Mesenchymal stem cell (in vitro differentiated cells and primary cell): ENCODE data around the gene SPNS2.
"Not testable (repeated sequence)": the region's sequence is repeated elsewhere in the genome, so short reads cannot be mapped to it uniquely, and the experiment has no call there.

ENCODE experiments used
- DNase-seq: peaks from one replicate; pipeline ENCODE4 v3.0.0-alpha.2; 2013
- H2AFZ ChIP-seq: one replicate; pipeline ENCODE4 v1.6.1; 2013; ENCODE audit warnings: low read depth, mild to moderate bottlenecking, control low read depth, inconsistent platforms, low read length, moderate library complexity
- H2AK5ac ChIP-seq: 2 replicates; pipeline ENCODE4 v1.6.1; 2013; ENCODE audit warnings: low read length, moderate library complexity, mild to moderate bottlenecking, inconsistent platforms; ENCODE audit not compliant: severe bottlenecking
- H2BK120ac ChIP-seq: one replicate; pipeline ENCODE4 v1.6.1; 2013; ENCODE audit warnings: low read depth, mild to moderate bottlenecking, inconsistent platforms, low read length, moderate library complexity
- H2BK12ac ChIP-seq, 2 experiments: one replicate each; pipeline ENCODE4 v1.6.1; 2013; ENCODE audit warnings: inconsistent platforms in 2 of 2, low read length in 2 of 2, mild to moderate bottlenecking in 2 of 2, moderate library complexity in 2 of 2, control low read depth in 1 of 2
- H2BK15ac ChIP-seq: one replicate; pipeline ENCODE4 v1.6.1; 2013; ENCODE audit warnings: mild to moderate bottlenecking, low read depth, inconsistent platforms; ENCODE audit not compliant: poor library complexity, severe bottlenecking
- H2BK5ac ChIP-seq: 2 replicates; pipeline ENCODE4 v1.6.1; 2013; ENCODE audit warnings: low read depth, mild to moderate bottlenecking, low read length, control low read depth, inconsistent platforms; ENCODE audit not compliant: poor library complexity, severe bottlenecking
- H3K14ac ChIP-seq, 2 experiments: one replicate each; pipeline ENCODE4 v1.6.1; 2013; ENCODE audit warnings: inconsistent platforms in 2 of 2, low read length in 2 of 2, control low read depth in 1 of 2, mild to moderate bottlenecking in 1 of 2, moderate library complexity in 1 of 2
- H3K18ac ChIP-seq, 2 experiments: one replicate each; pipeline ENCODE4 v1.6.1; 2013; ENCODE audit warnings: inconsistent platforms in 2 of 2, low read length in 2 of 2, control low read depth in 1 of 2, low read depth in 1 of 2, mild to moderate bottlenecking in 1 of 2
- H3K23ac ChIP-seq, 2 experiments: one replicate each; pipeline ENCODE4 v1.6.1; 2013; ENCODE audit warnings: inconsistent platforms in 2 of 2, low read length in 2 of 2, mild to moderate bottlenecking in 2 of 2, moderate library complexity in 2 of 2, control low read depth in 1 of 2
- H3K27ac ChIP-seq: 2 replicates; pipeline ENCODE4 v1.5.1; 2013; ENCODE audit warnings: mild to moderate bottlenecking, moderate library complexity, low read length, control low read depth, inconsistent platforms; ENCODE audit not compliant: poor library complexity, severe bottlenecking
- H3K27me3 ChIP-seq, 2 experiments: 2 replicates each; pipeline versions ENCODE4 v1.6.1 to v1.7.0; 2013; ENCODE audit warnings: low read length in 2 of 2, mild to moderate bottlenecking in 2 of 2, moderate library complexity in 2 of 2, control low read depth in 1 of 2, inconsistent platforms in 1 of 2; ENCODE audit not compliant: control insufficient read depth in 1 of 2, insufficient read depth in 1 of 2
- H3K36me3 ChIP-seq, 2 experiments: 2 replicates each; pipeline versions ENCODE4 v1.6.1 to v1.7.0; 2013; ENCODE audit warnings: low read length in 2 of 2, control low read depth in 1 of 2, inconsistent platforms in 1 of 2, low read depth in 1 of 2, mild to moderate bottlenecking in 1 of 2; ENCODE audit not compliant: insufficient read depth in 2 of 2, control insufficient read depth in 1 of 2
- H3K4ac ChIP-seq, 2 experiments: one replicate each; pipeline ENCODE4 v1.6.1; 2013; ENCODE audit warnings: inconsistent platforms in 2 of 2, low read length in 2 of 2, mild to moderate bottlenecking in 2 of 2, moderate library complexity in 2 of 2, control low read depth in 1 of 2, low read depth in 1 of 2
- H3K4me1 ChIP-seq: 2 replicates; pipeline ENCODE4 v1.6.1; 2013; ENCODE audit warnings: low read depth, low read length, control low read depth; ENCODE audit not compliant: control insufficient read depth, insufficient read depth
- H3K4me2 ChIP-seq: 2 replicates; pipeline ENCODE4 v1.6.1; 2013; ENCODE audit warnings: low read length, mild to moderate bottlenecking, inconsistent platforms; ENCODE audit not compliant: poor library complexity, severe bottlenecking
- H3K4me3 ChIP-seq, 2 experiments: 2 replicates each; pipeline versions ENCODE4 v1.5.1 to v1.7.0; 2013; ENCODE audit warnings: low read length in 2 of 2, mild to moderate bottlenecking in 2 of 2, control low read depth in 1 of 2, low read depth in 1 of 2; ENCODE audit not compliant: insufficient read depth in 1 of 2
- H3K79me1 ChIP-seq: replicated peaks from 2 replicates; pipeline ENCODE4 v1.6.1; 2013; ENCODE audit warnings: mild to moderate bottlenecking, control low read depth, low read length, inconsistent platforms; ENCODE audit not compliant: poor library complexity, severe bottlenecking
- H3K9ac ChIP-seq: 2 replicates; pipeline ENCODE4 v1.7.0; 2013; ENCODE audit warnings: mild to moderate bottlenecking, low read length, moderate library complexity
- H3K9me3 ChIP-seq: 2 replicates; pipeline ENCODE4 v1.7.0; 2013; ENCODE audit warnings: mild to moderate bottlenecking, low read length; ENCODE audit not compliant: control insufficient read depth
- H4K8ac ChIP-seq: one replicate; pipeline ENCODE4 v1.6.1; 2013; ENCODE audit warnings: inconsistent platforms, mild to moderate bottlenecking, low read length, moderate library complexity
- H4K91ac ChIP-seq: one replicate; pipeline ENCODE4 v1.6.1; 2013; ENCODE audit warnings: mild to moderate bottlenecking, low read length, inconsistent platforms
- WGBS: methylation state at CpG from one replicate; pipeline ENCODE4 v1.1.7; 2013; ENCODE audit warnings: mixed read lengths; 5-methylcytosine and 5-hydroxymethylcytosine counted together

The SPNS2 gene

GRCh38 chr17:4576729-4577322, 78.1 kb downstream of the SPNS2 start:
- Histone ChIP-seq H2BK12ac (peak overlapping the region in 1 of 2 experiments; percentile 15), H2AK5ac (no peak overlapping the region), H3K4ac (no peak overlapping the region), H3K27me3 (peaks cover 50 to 58% of the 10 kb centered on the region in 2 experiments), H4K8ac (peak overlapping the region; percentile 81), H3K4me3 (no peak overlapping the region), H3K23ac (no peak overlapping the region), H2AFZ (no peak overlapping the region), H3K9ac (no peak overlapping the region), H3K4me1 (peaks cover 10% of the 10 kb centered on the region), H3K14ac (peak overlapping the region in 1 of 2 experiments; percentile 32), H2BK120ac (peak overlapping the region; percentile 68), H4K91ac (peak overlapping the region; percentile 36), H2BK15ac (no peak overlapping the region), H3K9me3 (no peaks in the 10 kb centered on the region), H3K79me1 (no peaks in the 10 kb centered on the region), H3K36me3 (no peaks in the 10 kb centered on the region), H2BK5ac (no peak overlapping the region), H3K27ac (no peak overlapping the region), H3K4me2 (no peak overlapping the region), H3K18ac (peak overlapping the region; percentile 15 to 24)
- peak; percentile 36 for DNase-seq
- WGBS: 25% methylated on average over 18 of the region's 18 CpGs

GRCh38 chr17:4577386-4577993, 78.8 kb downstream of the SPNS2 start:
- no peaks in the 10 kb centered on the region for H3K9me3 ChIP-seq
- peak overlapping the region; percentile 15 to 24 for H3K18ac ChIP-seq
- H3K4me2 ChIP-seq: no peak overlapping the region
- peak overlapping the region in 1 of 2 experiments; percentile 15 for H2BK12ac ChIP-seq
- no peak overlapping the region for H3K9ac ChIP-seq
- no peaks in the 10 kb centered on the region for H3K79me1 ChIP-seq
- peaks cover 13% of the 10 kb centered on the region for H3K4me1 ChIP-seq
- DNase-seq: no peak
- H3K36me3 ChIP-seq: no peaks in the 10 kb centered on the region
- no peak overlapping the region for H3K23ac ChIP-seq
- peaks cover 53 to 63% of the 10 kb centered on the region in 2 experiments for H3K27me3 ChIP-seq
- H3K4ac ChIP-seq: no peak overlapping the region
- H2AFZ ChIP-seq: no peak overlapping the region
- H2BK5ac ChIP-seq: no peak overlapping the region
- H3K4me3 ChIP-seq: no peak overlapping the region
- no peak overlapping the region for H3K27ac ChIP-seq
- H4K8ac ChIP-seq: peak overlapping the region; percentile 81
- no peak overlapping the region for H2BK15ac ChIP-seq
- H3K14ac ChIP-seq: peak overlapping the region in 1 of 2 experiments; percentile 32
- H2BK120ac ChIP-seq: peak overlapping the region; percentile 68
- no peak overlapping the region for H4K91ac ChIP-seq
- H2AK5ac ChIP-seq: no peak overlapping the region
- WGBS: 50% methylated on average over 2 of the region's 8 CpGs

- not testable (repeated sequence) for H3K4me2 ChIP-seq, H3K4me3 ChIP-seq, H2BK15ac ChIP-seq, H3K27ac ChIP-seq, H2BK120ac ChIP-seq, H4K8ac ChIP-seq, H3K79me1 ChIP-seq, H2AFZ ChIP-seq, H3K9ac ChIP-seq, H3K4ac ChIP-seq, H3K18ac ChIP-seq, H4K91ac ChIP-seq, H2AK5ac ChIP-seq, H2BK12ac ChIP-seq, H3K23ac ChIP-seq, H3K9me3 ChIP-seq, H2BK5ac ChIP-seq, H3K36me3 ChIP-seq, DNase-seq, H3K14ac ChIP-seq
- H3K27me3 ChIP-seq: peaks cover 62 to 67% of the 10 kb centered on the region in 2 experiments
- H3K4me1 ChIP-seq: peaks cover 13% of the 10 kb centered on the region
- WGBS: 95% methylated on average over 12 of the region's 24 CpGs
Measured at GRCh38 chr17:4578349-4578748, 79.7 kb downstream of the SPNS2 start.

GRCh38 chr17:4579678-4580077, 81.0 kb downstream of the SPNS2 start:
- WGBS: 91% methylated on average over 11 of the region's 11 CpGs

More at GRCh38 chr17:4579678-4580077, 81.0 kb downstream of the SPNS2 start:
- H2AK5ac ChIP-seq: no peak overlapping the region
- no peak overlapping the region for H3K18ac ChIP-seq
- H4K91ac ChIP-seq: no peak overlapping the region
- H2BK5ac ChIP-seq: no peak overlapping the region
- no peak overlapping the region for H3K27ac ChIP-seq
- no peak overlapping the region for H3K14ac ChIP-seq
- no peak overlapping the region for H2AFZ ChIP-seq
- H3K4ac ChIP-seq: no peak overlapping the region
- H3K4me2 ChIP-seq: no peak overlapping the region
- no peak overlapping the region for H4K8ac ChIP-seq
- no peak overlapping the region for H2BK120ac ChIP-seq
- DNase-seq: no peak
- H3K9me3 ChIP-seq: no peaks in the 10 kb centered on the region
- no peak overlapping the region for H3K9ac ChIP-seq
- peaks cover 24% of the 10 kb centered on the region for H3K4me1 ChIP-seq
- no peak overlapping the region for H3K4me3 ChIP-seq
- no peak overlapping the region for H3K23ac ChIP-seq
- H3K27me3 ChIP-seq: peaks cover 61 to 71% of the 10 kb centered on the region in 2 experiments
- no peak overlapping the region for H2BK15ac ChIP-seq
- H3K79me1 ChIP-seq: no peaks in the 10 kb centered on the region
- no peak overlapping the region for H2BK12ac ChIP-seq
- H3K36me3 ChIP-seq: no peaks in the 10 kb centered on the region
